Glomerular endothelial cell (primary cell): Measurements from ENCODE around the gene SDC1. TPM values are rescaled to one million over a fixed set of nuclear protein-coding genes. Genes with fewer than 3 reads are reported as not detected.

Experiments
- DNase-seq: peaks from one replicate; pipeline ENCODE4 v3.0.0-alpha.2; 2011; ENCODE audit warnings: low read depth, low spot score; ENCODE audit errors: extremely low read depth
- total RNA-seq: library from RNA; depleted of rRNA; stranded (reverse); fragments of >200 nt; gene quantifications from 2 replicates; pipeline ENCODE4 v1.2.3, GENCODE V29; 2015

Gene SDC1
- total RNA-seq, 1 donor from 2014 or later, result 7.4 TPM

GRCh38 chr2:20173496-20174402 lies 51.2 kb downstream of the SDC1 start:
- no peak for DNase-seq

- no peak for DNase-seq
Measured at GRCh38 chr2:20173064-20173463, 51.9 kb downstream of the SDC1 start.

GRCh38 chr2:20172273-20173055 lies 52.5 kb downstream of the SDC1 start:
- no peak for DNase-seq

GRCh38 chr2:20171445-20171977 lies 53.4 kb downstream of the SDC1 start:
- no peak for DNase-seq

GRCh38 chr2:20170704-20171250 lies 54.2 kb downstream of the SDC1 start:
- DNase-seq, result no peak

- no peak for DNase-seq
Measured at GRCh38 chr2:20169796-20170703, 54.9 kb downstream of the SDC1 start.

- DNase-seq, result no peak
Measured at GRCh38 chr2:20168727-20169696, 55.9 kb downstream of the SDC1 start.

GRCh38 chr2:20168048-20168726 lies 56.7 kb downstream of the SDC1 start:
- no peak for DNase-seq

- DNase-seq, result no peak
Measured at GRCh38 chr2:20167356-20167755, 57.6 kb downstream of the SDC1 start.

- no peak for DNase-seq
Measured at GRCh38 chr2:20165677-20166509, 59.0 kb downstream of the SDC1 start.

GRCh38 chr2:20164734-20165478 lies 60.0 kb downstream of the SDC1 start:
- no peak for DNase-seq

GRCh38 chr2:20164061-20164733 lies 60.7 kb downstream of the SDC1 start:
- DNase-seq, result no peak

GRCh38 chr2:20159411-20160070 lies 65.4 kb downstream of the SDC1 start:
- DNase-seq, result no peak

- DNase-seq, result no peak
Measured at GRCh38 chr2:20157193-20157891, 67.6 kb downstream of the SDC1 start.

GRCh38 chr2:20156836-20157192 lies 68.1 kb downstream of the SDC1 start:
- DNase-seq, result no peak
